MM.1S (cell line): ENCODE measurements around the gene GALNS.

Experiments used
- DNase-seq: peaks from one replicate; pipeline ENCODE4 v3.0.0-alpha.2; 2015
- H2AFZ ChIP-seq: fragments of 300-600 bp; sonication (generic); 2 replicates; pipeline ENCODE4 v1.6.0; 2016; ENCODE audit warnings: antibody characterized with exemption, low read length
- H3F3A ChIP-seq: fragments of 300-600 bp; sonication (generic); 2 replicates; pipeline ENCODE4 v1.6.1; 2016; ENCODE audit warnings: mild to moderate bottlenecking, antibody characterized with exemption, low read length, moderate library complexity, mixed read lengths; ENCODE audit not compliant: insufficient read depth
- H3K27ac ChIP-seq: fragments of 300-600 bp; sonication (generic); 2 replicates; pipeline ENCODE4 v1.5.1; 2016; ENCODE audit warnings: mild to moderate bottlenecking, low read length
- H3K27me3 ChIP-seq: fragments of 300-600 bp; sonication (generic); replicated peaks from 2 replicates; pipeline ENCODE4 v1.6.0; 2016; ENCODE audit warnings: low read length; ENCODE audit not compliant: insufficient read depth
- H3K36me3 ChIP-seq: fragments of 300-600 bp; sonication (generic); replicated peaks from 2 replicates; pipeline ENCODE4 v1.6.1; 2016; ENCODE audit warnings: mild to moderate bottlenecking, low read length, mixed read lengths; ENCODE audit not compliant: insufficient read depth
- H3K4me1 ChIP-seq: fragments of 300-600 bp; sonication (generic); 2 replicates; pipeline ENCODE4 v1.6.1; 2016; ENCODE audit warnings: low read length, mixed read lengths
- H3K4me2 ChIP-seq: fragments of 300-600 bp; sonication (generic); 2 replicates; pipeline ENCODE4 v1.6.0; 2016; ENCODE audit warnings: low read depth, low read length
- H3K4me3 ChIP-seq: fragments of 300-600 bp; sonication (generic); 2 replicates; pipeline ENCODE4 v1.5.1; 2016; ENCODE audit warnings: low read length, mixed read lengths
- H3K79me2 ChIP-seq: fragments of 300-600 bp; sonication (generic); 2 replicates; pipeline ENCODE4 v1.6.1; 2016; ENCODE audit warnings: mixed run types, low read length, mixed read lengths
- H3K9ac ChIP-seq: fragments of 300-600 bp; sonication (generic); 2 replicates; pipeline ENCODE4 v1.6.1; 2016; ENCODE audit warnings: low read length, mixed read lengths
- H3K9me2 ChIP-seq: fragments of 300-600 bp; sonication (generic); replicated peaks from 2 replicates; pipeline ENCODE4 v1.6.1; 2016; ENCODE audit warnings: mild to moderate bottlenecking, low read length, mixed read lengths; ENCODE audit not compliant: insufficient read depth
- H3K9me3 ChIP-seq: fragments of 300-600 bp; sonication (generic); replicated peaks from 2 replicates; pipeline ENCODE4 v1.6.1; 2016; ENCODE audit warnings: mild to moderate bottlenecking, low read length, mixed read lengths; ENCODE audit not compliant: insufficient read depth
- H4K20me1 ChIP-seq: fragments of 300-600 bp; sonication (generic); 2 replicates; pipeline ENCODE4 v1.6.1; 2016; ENCODE audit warnings: mild to moderate bottlenecking, low read length, moderate library complexity, mixed read lengths; ENCODE audit not compliant: insufficient read depth
- EZH2 ChIP-seq: fragments of 300-600 bp; sonication (generic); optimal IDR thresholded peaks from 2 replicates; pipeline ENCODE3; 2017; ENCODE audit warnings: low read depth, mild to moderate bottlenecking, antibody characterized with exemption, low read length, mixed read lengths
- EZH2phosphoT487 ChIP-seq: fragments of 300-600 bp; sonication (generic); IDR thresholded peaks from 2 replicates; pipeline ENCODE4 v1.6.1; 2018; ENCODE audit warnings: antibody characterized with exemption, low read length
- TF ChIP-seq, protein P1 (sequence below): fragments of 300-600 bp; sonication (generic); IDR thresholded peaks from 2 replicates; pipeline ENCODE4 v1.5.1; 2016; ENCODE audit warnings: antibody characterized with exemption, low read length, mixed read lengths

The GALNS gene

DNA sequence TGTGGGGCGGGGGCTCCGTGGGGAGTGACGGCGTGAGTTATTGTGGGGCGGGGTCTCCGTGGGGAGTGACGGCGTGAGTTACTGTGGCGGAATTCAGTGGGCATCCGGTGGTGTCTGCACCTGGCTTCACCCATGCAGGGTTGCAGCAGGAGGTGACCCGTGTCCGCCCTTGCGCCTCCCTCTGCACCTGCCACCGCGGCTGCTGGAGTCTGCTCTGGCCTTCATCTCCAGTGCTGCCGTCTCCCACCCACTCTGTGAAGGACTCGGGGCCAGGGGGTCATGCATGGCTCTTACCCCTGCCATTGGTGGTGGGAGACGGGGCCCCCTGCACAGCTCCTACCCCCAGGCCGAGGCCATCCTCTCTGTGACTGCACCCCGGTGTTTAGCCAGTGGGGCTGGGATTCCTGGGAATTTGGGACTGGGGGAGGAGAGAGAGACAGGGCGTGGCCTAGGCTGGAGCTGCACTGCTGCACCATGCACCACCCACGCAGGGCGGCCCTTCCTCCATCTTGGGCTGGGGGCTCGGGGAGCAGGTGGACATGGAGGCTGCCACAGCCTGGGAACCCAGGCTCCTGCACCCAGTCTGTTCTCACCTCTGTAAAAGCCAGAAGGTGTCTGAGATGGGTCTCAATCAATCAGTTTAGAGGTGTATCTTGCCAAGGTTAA is 11.0 kb upstream of the GALNS start:
- no peaks in the 10 kb centered on the region for H3K4me1 ChIP-seq
- TF ChIP-seq EZH2phosphoT487 (no peak), EZH2 (no peak)
- TF ChIP-seq, protein P1, sequence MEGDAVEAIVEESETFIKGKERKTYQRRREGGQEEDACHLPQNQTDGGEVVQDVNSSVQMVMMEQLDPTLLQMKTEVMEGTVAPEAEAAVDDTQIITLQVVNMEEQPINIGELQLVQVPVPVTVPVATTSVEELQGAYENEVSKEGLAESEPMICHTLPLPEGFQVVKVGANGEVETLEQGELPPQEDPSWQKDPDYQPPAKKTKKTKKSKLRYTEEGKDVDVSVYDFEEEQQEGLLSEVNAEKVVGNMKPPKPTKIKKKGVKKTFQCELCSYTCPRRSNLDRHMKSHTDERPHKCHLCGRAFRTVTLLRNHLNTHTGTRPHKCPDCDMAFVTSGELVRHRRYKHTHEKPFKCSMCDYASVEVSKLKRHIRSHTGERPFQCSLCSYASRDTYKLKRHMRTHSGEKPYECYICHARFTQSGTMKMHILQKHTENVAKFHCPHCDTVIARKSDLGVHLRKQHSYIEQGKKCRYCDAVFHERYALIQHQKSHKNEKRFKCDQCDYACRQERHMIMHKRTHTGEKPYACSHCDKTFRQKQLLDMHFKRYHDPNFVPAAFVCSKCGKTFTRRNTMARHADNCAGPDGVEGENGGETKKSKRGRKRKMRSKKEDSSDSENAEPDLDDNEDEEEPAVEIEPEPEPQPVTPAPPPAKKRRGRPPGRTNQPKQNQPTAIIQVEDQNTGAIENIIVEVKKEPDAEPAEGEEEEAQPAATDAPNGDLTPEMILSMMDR: no peak
- H3K27me3 ChIP-seq: no peaks in the 10 kb centered on the region; the same call in none of the 2 replicates
- H3K9ac ChIP-seq: no peak overlapping the region
- H3K79me2 ChIP-seq: no peaks in the 10 kb centered on the region
- H3F3A ChIP-seq: no peaks in the 10 kb centered on the region
- H3K9me2 ChIP-seq: no peaks in the 10 kb centered on the region
- H3K4me3 ChIP-seq: no peak overlapping the region
- no peaks in the 10 kb centered on the region for H4K20me1 ChIP-seq
- no peak overlapping the region for H3K27ac ChIP-seq
- H3K36me3 ChIP-seq: no peaks in the 10 kb centered on the region
- no peak overlapping the region for H3K4me2 ChIP-seq
- no peaks in the 10 kb centered on the region for H3K9me3 ChIP-seq
- no peak for DNase-seq
- H2AFZ ChIP-seq: no peak overlapping the region

DNA sequence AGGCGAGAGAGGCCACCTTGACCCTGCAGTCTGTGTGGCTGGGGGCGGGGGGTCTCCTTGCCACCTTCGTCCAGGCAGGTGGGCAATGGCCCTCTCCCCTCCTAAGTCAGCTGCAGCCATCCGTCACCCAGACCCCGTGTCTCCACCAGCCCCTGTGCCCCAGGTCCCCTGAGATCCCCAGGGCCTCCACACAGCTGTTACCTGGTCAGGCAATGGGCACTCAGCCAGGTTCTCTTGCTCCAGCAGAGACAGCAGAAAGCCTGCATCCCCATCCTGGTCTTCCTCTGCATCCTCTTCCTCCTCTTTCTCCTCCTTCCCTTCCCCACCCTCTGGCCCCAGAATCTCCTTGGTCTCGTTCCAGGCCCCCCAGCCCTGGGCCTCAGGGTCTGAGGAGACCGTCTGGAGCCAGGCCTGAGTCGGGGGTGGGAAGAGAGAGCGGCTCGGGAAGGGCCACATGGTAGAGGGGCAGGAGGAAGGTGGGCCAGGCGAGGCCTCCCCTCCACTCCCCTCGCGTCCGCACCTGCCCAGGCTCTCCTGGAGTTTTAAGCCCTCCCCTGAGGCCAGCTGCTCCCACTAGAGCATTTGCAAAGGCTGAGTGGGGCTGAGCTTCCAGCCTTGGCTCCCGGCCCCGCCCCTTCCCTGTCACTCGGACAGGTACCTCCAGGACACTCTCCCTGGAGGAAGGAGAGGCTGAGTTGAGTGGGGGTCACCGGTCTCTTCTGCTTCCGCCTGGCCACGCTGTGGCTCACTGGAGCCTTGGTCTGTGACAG is 9.6 kb upstream of the GALNS start, which contains the start of gene PABPN1L:
Gene PABPN1L (minus strand): TSS at position 510 of the 770 bp plus-strand sequence. CDS start 54 bp downstream, at position 456.
- no peaks in the 10 kb centered on the region for H3K9me3 ChIP-seq
- no peak within 1 kb of the TSS for H3K27ac ChIP-seq
- H3K4me2 ChIP-seq: no peak within 1 kb of the TSS
- no peaks in the 10 kb centered on the region for H3F3A ChIP-seq
- no peaks in the 10 kb centered on the region for H3K79me2 ChIP-seq
- H4K20me1 ChIP-seq: no peaks in the 10 kb centered on the region
- DNase-seq: no peak
- TF ChIP-seq EZH2 (no peak), EZH2phosphoT487 (no peak)
- TF ChIP-seq, protein P1: no peak
- H3K4me3 ChIP-seq: no peak within 1 kb of the TSS
- no peaks in the 10 kb centered on the region for H3K4me1 ChIP-seq
- no peaks in the 10 kb centered on the region for H3K36me3 ChIP-seq
- no peak within 1 kb of the TSS for H2AFZ ChIP-seq
- H3K9ac ChIP-seq: no peak within 1 kb of the TSS
- no peaks in the 10 kb centered on the region for H3K9me2 ChIP-seq
- H3K27me3 ChIP-seq: no peaks in the 10 kb centered on the region; the same call in none of the 2 replicates

DNA sequence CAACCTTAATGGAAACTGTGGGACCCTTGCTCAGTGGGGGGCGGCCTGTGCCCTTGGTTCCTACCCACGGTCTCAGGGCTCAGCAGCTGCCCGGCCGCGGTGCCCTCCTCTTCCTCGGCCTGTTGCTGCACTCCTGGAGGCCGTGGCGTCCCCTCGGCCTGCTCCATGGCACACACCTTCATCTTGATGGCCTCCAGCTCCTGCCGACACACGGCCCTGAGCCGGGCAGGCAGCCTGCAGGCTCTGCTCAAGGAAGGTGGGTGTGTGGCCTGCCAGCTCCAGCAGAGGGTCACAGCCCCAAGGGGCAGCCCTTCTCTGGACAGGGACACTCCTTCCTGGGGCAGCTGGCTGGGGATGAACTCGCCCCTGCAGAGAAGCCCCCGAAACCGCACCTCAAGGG is 9.0 kb upstream of the GALNS start:
- no peak for TF ChIP-seq EZH2phosphoT487
- TF ChIP-seq, protein P1: no peak
- no peak for TF ChIP-seq EZH2
- Histone ChIP-seq H3K9me3 (no peaks in the 10 kb centered on the region), H3F3A (no peaks in the 10 kb centered on the region), H3K9me2 (no peaks in the 10 kb centered on the region), H3K27ac (no peak overlapping the region), H3K36me3 (no peaks in the 10 kb centered on the region), H2AFZ (no peak overlapping the region), H3K4me3 (no peak overlapping the region), H3K79me2 (no peaks in the 10 kb centered on the region), H3K27me3 (no peaks in the 10 kb centered on the region; the same call in none of the 2 replicates), H3K9ac (no peak overlapping the region), H3K4me2 (no peak overlapping the region), H4K20me1 (no peaks in the 10 kb centered on the region), H3K4me1 (no peaks in the 10 kb centered on the region)
- no peak for DNase-seq
